ENCODE data around the gene CTCFL. TPM values are rescaled to one million over a fixed set of nuclear protein-coding genes. Genes with fewer than 3 reads are reported as not detected.

CTCFL gene
- total RNA-seq, 1 experiment from 2014 or later, result not detected

DNA sequence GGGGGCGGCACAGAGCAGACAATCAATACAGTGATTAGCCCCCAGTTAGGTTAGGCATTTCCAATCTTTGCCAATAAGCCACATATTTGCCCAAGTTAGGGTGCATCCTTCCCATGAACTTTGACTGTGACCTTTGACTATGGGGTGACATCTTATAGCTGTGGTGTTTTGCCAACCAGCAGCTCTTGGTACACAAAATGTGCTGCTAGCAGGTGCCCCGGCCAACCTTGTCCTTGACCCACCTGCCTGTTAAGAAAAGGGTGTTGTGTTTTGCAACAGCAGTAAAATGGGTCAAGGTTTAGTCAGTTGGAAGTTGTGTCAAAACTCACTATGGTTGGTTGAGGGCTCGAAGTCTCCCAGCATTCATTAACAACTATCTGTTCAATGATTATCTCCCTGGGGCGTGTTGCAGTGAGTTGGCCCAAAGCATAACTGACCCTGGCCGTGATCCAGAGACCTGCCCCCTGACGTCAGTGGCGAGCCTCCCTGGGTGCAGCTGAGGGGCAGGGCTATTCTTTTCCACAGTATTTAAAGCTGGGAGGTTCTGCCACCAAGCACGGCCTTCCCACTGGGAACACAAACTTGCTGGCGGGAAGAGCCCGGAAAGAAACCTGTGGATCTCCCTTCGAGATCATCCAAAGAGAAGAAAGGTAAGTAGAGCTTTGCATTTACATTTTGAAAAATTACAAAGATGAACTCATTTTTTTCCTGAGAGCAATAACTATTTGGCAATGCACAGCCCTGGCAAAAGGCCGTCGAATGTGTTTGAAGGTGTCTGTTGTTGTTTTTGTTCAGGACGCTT lies 35.8 kb upstream of the CTCFL start, which contains the start of gene PCK1:
Gene PCK1 (plus strand): TSS at position 557 of the 802 bp plus-strand sequence. CDS start 302 bp downstream, outside the sequence.
- peak; percentile 88 for DNase-seq (ENCODE audit: low spot score)

GRCh38 chr20:57559658-57560553 lies 35.0 kb upstream of the CTCFL start:
- no peak for DNase-seq (ENCODE audit: low spot score)

DNA sequence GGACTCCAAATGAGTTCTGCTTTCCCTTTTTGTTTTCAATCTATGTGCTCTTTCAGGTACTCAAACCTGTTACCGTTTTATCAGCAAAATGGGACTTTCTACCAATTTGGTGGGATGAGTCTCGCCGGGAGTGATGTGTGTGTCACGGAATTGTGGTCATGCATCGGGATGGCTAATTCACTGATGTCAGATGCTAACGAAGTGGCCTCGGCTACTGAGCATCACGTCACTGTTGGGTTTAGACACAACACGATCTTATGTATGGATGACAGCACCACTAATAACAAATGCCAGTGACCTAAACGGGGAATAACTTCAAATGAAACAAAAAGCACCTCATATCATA lies 34.3 kb upstream of the CTCFL start:
- DNase-seq (ENCODE audit: low spot score), result no peak

DNA sequence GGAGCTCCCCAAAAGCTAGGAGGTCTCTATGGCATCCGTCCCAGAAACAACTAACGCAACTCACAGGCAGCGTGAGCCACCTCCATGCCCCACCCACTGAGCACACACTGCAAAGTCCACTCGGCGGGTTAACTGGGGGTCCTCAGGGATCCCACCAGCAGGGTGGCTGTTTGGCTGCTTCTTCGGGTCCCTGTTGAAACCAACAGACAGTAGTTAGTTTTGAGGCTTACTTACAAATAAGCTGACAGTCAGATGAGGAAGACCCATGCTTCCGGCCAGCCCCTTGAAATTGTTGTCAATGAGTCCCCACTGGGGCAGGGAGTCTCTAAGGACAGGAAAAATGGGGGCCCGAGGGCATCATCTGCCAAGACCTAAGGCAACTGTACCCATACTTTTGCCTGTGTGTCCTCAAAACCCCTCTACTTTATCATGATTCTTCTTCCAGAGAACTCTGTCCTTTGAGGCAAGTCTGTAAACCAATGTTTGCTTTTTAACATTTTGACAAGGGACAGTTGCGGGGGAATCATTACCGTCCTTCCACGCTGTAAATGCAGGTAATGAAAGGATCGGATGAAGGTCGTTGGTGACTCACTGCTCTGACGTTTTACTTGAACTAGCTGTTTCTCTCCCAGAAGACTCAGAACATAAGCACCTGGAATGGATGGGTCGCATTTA lies 33.8 kb upstream of the CTCFL start:
- DNase-seq (ENCODE audit: low spot score), result peak; percentile 29

GRCh38 chr20:57557926-57558613 lies 33.1 kb upstream of the CTCFL start:
- no peak for DNase-seq (ENCODE audit: low spot score)

- no peak for DNase-seq (ENCODE audit: low spot score)
These were observed 32.0 kb upstream of the CTCFL start for GRCh38 chr20:57556980-57557274.

GRCh38 chr20:57555457-57556184 lies 30.7 kb upstream of the CTCFL start:
- DNase-seq (ENCODE audit: low spot score), result no peak

- no peak for DNase-seq (ENCODE audit: low spot score)
These were observed 28.6 kb upstream of the CTCFL start for GRCh38 chr20:57553376-57554018.

GRCh38 chr20:57552471-57552870 lies 27.5 kb upstream of the CTCFL start:
- DNase-seq (ENCODE audit: low spot score), result no peak

- no peak for DNase-seq (ENCODE audit: low spot score)
These were observed 23.5 kb upstream of the CTCFL start for GRCh38 chr20:57548177-57549058.

DNA sequence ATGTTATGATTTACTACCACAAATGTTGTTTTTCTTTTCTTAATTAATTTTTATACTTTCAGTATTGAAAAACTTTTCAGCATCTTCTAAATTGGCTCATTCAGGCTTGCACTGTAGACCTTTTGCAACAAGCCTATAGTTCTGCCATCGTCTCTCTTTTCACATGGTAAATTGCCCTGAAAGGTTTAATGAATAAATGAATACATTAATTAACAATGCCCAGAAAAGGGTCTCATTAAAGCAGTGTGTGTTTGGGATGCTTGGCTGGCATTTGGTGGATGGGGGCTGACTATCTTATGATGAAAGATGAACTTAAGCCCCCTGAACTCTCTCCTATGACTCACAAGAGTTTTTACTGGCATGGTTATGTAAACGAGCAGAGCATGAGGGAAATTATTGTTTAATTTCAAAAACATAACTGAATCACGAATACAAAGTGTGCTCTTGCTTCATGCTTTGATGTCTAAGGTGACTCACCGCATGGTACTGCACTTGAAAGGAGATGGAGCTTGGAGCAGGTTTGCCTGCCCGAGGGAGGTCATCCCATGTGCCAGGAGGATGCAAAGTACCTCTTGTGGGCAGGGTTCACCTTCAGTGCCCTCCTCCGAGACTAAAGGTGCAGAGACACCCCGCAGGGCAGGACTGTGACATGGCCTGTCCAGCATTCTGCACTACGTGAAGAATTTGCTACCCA lies 22.2 kb upstream of the CTCFL start:
- DNase-seq (ENCODE audit: low spot score), result no peak

DNA sequence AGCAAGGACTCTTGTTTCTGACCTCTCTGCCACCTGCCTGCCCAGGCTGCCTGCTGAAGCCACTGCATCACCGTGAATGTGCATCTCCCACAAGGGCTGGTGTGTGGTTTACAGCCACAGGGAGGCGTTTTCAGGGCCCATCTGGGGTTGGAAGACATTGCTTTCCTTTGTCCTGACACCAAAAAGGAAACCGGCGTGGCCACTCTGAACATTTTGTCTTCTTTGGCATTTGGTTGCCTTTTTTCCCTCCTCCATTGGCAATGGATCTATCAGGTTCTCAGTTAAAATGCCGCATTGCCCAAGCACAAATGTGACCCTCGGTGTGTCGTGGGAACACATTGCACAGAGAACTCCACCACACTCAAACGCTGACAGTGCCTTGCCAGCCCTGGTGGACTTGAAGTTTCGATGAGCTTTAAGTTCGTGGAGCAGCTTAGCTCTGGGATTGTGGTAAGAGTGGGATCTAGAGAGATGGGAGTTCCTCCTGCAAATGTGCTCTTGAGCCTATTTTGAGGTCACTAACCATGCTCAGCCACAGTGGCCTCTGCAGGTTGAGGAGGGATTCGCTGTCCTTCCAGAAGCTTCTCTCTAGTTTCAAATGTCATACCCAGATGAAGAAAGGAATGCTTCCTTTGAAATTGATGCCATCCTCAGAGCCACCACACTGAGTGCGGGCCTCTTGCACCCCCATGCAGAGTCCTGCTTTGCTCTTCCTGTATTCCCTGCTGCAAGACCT lies 21.2 kb upstream of the CTCFL start:
- no peak for DNase-seq (ENCODE audit: low spot score)

DNA sequence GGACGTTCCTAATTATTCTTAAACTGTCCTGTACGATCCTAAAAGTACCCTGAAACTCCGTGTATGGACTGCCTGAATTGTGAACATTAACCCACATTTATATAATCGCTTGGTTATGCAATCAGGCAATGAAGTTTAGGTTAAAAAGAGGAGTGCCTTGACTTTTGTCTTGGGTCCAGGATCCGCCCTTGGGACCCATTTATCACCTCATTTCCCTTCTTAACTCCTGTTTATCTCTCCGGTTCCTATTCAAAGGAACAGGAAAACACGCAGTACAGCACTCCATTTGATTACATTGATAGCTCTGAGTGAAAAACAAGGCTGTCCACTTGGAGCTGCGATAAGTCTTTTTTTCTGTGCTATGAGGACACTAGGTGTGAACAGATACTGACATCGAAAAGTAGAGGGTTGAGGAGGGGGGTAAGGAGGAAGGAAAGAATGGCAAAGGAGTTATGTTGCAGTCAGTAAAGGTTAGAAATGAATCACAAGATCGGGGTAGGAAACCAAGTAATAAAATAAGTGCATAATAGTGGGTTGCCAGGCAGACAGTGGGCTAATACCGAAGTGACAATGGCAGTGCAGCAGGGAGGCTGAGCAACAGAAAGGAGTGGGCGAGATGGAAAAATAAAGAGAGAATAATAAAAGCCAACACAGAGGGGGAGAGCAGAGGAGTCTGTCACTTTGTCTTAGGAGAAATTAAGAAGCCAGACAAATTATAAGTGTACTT lies 20.1 kb upstream of the CTCFL start:
- DNase-seq (ENCODE audit: low spot score), result no peak

DNA sequence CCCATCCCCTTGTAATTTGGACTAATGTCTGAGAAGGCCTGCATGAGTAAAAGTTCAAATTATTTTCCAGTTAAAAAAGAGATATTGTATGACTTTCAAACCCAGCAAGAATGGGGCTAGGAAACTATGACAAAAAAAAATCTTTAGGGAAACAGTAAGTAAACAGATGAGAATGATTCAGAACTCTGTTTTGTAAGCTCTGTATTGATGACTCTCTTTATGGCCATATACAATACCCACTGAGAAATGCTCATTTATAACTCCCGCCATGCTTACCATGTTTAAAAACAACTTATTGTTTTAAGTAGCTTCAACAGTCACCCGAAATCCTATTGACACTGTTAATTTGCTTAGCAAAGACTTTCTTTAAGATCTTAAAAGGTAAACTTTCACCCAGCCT lies 18.8 kb upstream of the CTCFL start:
- DNase-seq (ENCODE audit: low spot score), result no peak

- no peak for DNase-seq (ENCODE audit: low spot score)
These were observed 16.1 kb upstream of the CTCFL start for GRCh38 chr20:57540890-57541580.

- no peak for DNase-seq (ENCODE audit: low spot score)
These were observed 14.9 kb upstream of the CTCFL start for GRCh38 chr20:57539889-57540288.

GRCh38 chr20:57537822-57538221 lies 12.9 kb upstream of the CTCFL start:
- no peak for DNase-seq (ENCODE audit: low spot score)
